GM12878 (cell line): ENCODE data around the gene SOX6.

Experiments used
- MTA3 ChIP-seq: IDR thresholded peaks from 2 replicates; pipeline ENCODE4 v1.6.1; 2012; ENCODE audit warnings: low read length, inconsistent platforms, borderline replicate concordance
- RAD21 ChIP-seq: IDR thresholded peaks from 2 replicates; pipeline ENCODE4 v1.6.1; 2011; ENCODE audit warnings: mild to moderate bottlenecking, low read depth, low read length, moderate library complexity; ENCODE audit not compliant: insufficient read depth
- RCOR1 ChIP-seq: conservative IDR thresholded peaks from 2 replicates; pipeline ENCODE4 v1.6.1; 2012; ENCODE audit warnings: low read depth, low read length, improper control_type of control experiment
- TF ChIP-seq, protein P1 (sequence below), 3 experiments: IDR thresholded peaks in 2 of 3; conservative IDR thresholded peaks in 1 of 3; 2 replicates each; pipeline ENCODE4 v1.5.1; 2011; ENCODE audit warnings: low read depth in 3 of 3, low read length in 3 of 3, mild to moderate bottlenecking in 3 of 3, control low read depth in 2 of 3, moderate library complexity in 2 of 3, inconsistent platforms in 1 of 3, mixed read lengths in 1 of 3; ENCODE audit not compliant: control insufficient read depth in 2 of 3, insufficient read depth in 1 of 3; ENCODE audit errors: extremely low read depth in 1 of 3
- TF ChIP-seq, protein P2 (sequence below): IDR thresholded peaks from 2 replicates; pipeline ENCODE4 v1.6.1; 2012; ENCODE audit warnings: low read depth, low read length, improper control_type of control experiment

GRCh38 chr11:16166571-16166970 lies 189.8 kb downstream of the SOX6 start:
- TF ChIP-seq, protein P1, sequence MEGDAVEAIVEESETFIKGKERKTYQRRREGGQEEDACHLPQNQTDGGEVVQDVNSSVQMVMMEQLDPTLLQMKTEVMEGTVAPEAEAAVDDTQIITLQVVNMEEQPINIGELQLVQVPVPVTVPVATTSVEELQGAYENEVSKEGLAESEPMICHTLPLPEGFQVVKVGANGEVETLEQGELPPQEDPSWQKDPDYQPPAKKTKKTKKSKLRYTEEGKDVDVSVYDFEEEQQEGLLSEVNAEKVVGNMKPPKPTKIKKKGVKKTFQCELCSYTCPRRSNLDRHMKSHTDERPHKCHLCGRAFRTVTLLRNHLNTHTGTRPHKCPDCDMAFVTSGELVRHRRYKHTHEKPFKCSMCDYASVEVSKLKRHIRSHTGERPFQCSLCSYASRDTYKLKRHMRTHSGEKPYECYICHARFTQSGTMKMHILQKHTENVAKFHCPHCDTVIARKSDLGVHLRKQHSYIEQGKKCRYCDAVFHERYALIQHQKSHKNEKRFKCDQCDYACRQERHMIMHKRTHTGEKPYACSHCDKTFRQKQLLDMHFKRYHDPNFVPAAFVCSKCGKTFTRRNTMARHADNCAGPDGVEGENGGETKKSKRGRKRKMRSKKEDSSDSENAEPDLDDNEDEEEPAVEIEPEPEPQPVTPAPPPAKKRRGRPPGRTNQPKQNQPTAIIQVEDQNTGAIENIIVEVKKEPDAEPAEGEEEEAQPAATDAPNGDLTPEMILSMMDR (IDR thresholded peaks at IDR 0.05 in 2 of 3, conservative IDR thresholded peaks at IDR 0.05 in 1 of 3; ENCODE audit: control insufficient read depth in 2 of 3, extremely low read depth in 1 of 3, insufficient read depth in 1 of 3, low read depth in 3 of 3, low read length in 3 of 3), result no peak
- no peak for TF ChIP-seq MTA3
- no peak for TF ChIP-seq RCOR1
- TF ChIP-seq, protein P2, sequence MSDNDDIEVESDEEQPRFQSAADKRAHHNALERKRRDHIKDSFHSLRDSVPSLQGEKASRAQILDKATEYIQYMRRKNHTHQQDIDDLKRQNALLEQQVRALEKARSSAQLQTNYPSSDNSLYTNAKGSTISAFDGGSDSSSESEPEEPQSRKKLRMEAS, result no peak
- no peak for TF ChIP-seq RAD21
